Fibroblast of lung (primary cell): ENCODE data around the gene TBC1D25. TPM values are rescaled to one million over a fixed set of nuclear protein-coding genes. Genes with fewer than 3 reads are reported as not detected.

ENCODE experiments used
- DNase-seq, 2 donors: peaks; one replicate each; pipeline versions ENCODE4 v3.0.0 to v3.0.0-alpha.2; 2010; ENCODE audit warnings: low read depth in 2 of 2
- H2AFZ ChIP-seq: 2 replicates; pipeline ENCODE4 v1.5.1; 2012; ENCODE audit warnings: low read length, control low read depth, inconsistent platforms
- H3K27ac ChIP-seq: 2 replicates; pipeline ENCODE4 v1.5.1; 2011; ENCODE audit warnings: low read length, control low read depth; ENCODE audit not compliant: insufficient read depth
- H3K27me3 ChIP-seq: 2 replicates; pipeline ENCODE4 v1.5.1; 2011; ENCODE audit warnings: mild to moderate bottlenecking, low read length; ENCODE audit not compliant: control insufficient read depth, insufficient read depth
- H3K36me3 ChIP-seq: 2 replicates; pipeline ENCODE4 v1.5.1; 2011; ENCODE audit warnings: low read length; ENCODE audit not compliant: control insufficient read depth, insufficient read depth
- H3K4me1 ChIP-seq: 2 replicates; pipeline ENCODE4 v1.5.1; 2011; ENCODE audit warnings: low read length; ENCODE audit not compliant: control insufficient read depth, insufficient read depth; ENCODE audit errors: extremely low read depth
- H3K4me2 ChIP-seq: 2 replicates; pipeline ENCODE4 v1.5.1; 2011; ENCODE audit warnings: low read length, control low read depth; ENCODE audit not compliant: insufficient read depth; ENCODE audit errors: extremely low read depth
- H3K4me3 ChIP-seq, 4 experiments: fragments of 200-600 bp in 1 of 4; sonication (generic) in 1 of 4; replicated peaks in 1 of 4; 2 replicates each; pipeline ENCODE4 v1.5.1; 2011 to 2016; ENCODE audit warnings: low read length in 4 of 4, low read depth in 3 of 4, mild to moderate bottlenecking in 3 of 4, control low read depth in 2 of 4, inconsistent platforms in 1 of 4, mixed read lengths in 1 of 4; ENCODE audit not compliant: insufficient read depth in 1 of 4; ENCODE audit errors: control extremely low read depth in 1 of 4
- H3K79me2 ChIP-seq: 2 replicates; pipeline ENCODE4 v1.5.1; 2012; ENCODE audit warnings: mild to moderate bottlenecking, low read length, inconsistent platforms; ENCODE audit not compliant: control insufficient read depth, insufficient read depth
- H3K9ac ChIP-seq: 2 replicates; pipeline ENCODE4 v1.5.1; 2011; ENCODE audit warnings: mild to moderate bottlenecking, low read length, control low read depth; ENCODE audit not compliant: insufficient read depth
- H3K9me3 ChIP-seq: 2 replicates; pipeline ENCODE4 v1.5.1; 2012; ENCODE audit warnings: low read depth, low read length; ENCODE audit not compliant: control insufficient read depth, insufficient read depth
- H4K20me1 ChIP-seq: 2 replicates; pipeline ENCODE4 v1.5.1; 2011; ENCODE audit warnings: low read length; ENCODE audit not compliant: control insufficient read depth, insufficient read depth; ENCODE audit errors: extremely low read depth
- EZH2 ChIP-seq: IDR thresholded peaks from 2 replicates; pipeline ENCODE4 v1.5.1; 2012; ENCODE audit warnings: low read length, control low read depth, mild to moderate bottlenecking; ENCODE audit errors: missing control alignments
- polyA plus RNA-seq, 2 donors: library from polyadenylated mRNA; depleted of rRNA in 1 of 2; stranded (reverse) in 1 of 2; unstranded in 1 of 2; fragments of >200 nt; gene quantifications; 2 replicates each; pipeline ENCODE4 v1.2.1, GENCODE V29; 2011 to 2012; ENCODE audit warnings: missing spikeins in 1 of 2
- total RNA-seq: library from RNA; depleted of rRNA; stranded (reverse); fragments of >200 nt; gene quantifications from 2 replicates; pipeline ENCODE4 v1.2.1, GENCODE V29; 2014
- TF ChIP-seq, protein P1 (sequence below), 2 donors: IDR thresholded peaks in 1 of 2; conservative IDR thresholded peaks in 1 of 2; 1 replicate in 1 of 2; 2 replicates in 1 of 2; pipeline ENCODE4 v1.5.1; 2011 to 2012; ENCODE audit warnings: low read length in 2 of 2, control low read depth in 1 of 2, inconsistent platforms in 1 of 2, low read depth in 1 of 2, mild to moderate bottlenecking in 1 of 2

The TBC1D25 gene
- total and polyA plus RNA-seq, 2 donors (not counting 1 experiment from before 2014, with no cell fraction given): 5.1 to 8.5 TPM

DNA sequence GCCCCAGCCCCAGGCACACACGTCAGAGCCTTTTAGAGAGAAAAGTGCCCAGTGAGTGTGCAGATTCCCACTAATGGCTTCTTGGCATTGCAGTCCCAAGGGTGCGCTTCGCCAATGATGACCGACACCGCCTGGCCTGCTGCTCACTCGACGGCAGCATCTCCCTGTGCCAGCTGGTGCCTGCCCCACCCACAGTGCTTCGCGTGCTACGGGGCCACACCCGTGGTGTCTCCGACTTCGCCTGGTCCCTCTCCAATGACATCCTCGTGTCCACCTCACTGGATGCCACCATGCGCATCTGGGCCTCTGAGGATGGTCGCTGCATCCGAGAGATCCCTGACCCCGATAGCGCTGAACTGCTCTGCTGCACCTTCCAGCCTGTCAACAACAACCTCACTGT lies 60.7 kb downstream of the TBC1D25 start:
- H3K9me3 ChIP-seq: no peaks in the 10 kb centered on the region
- H3K4me3 ChIP-seq: no peak overlapping the region
- H3K27ac ChIP-seq: no peak overlapping the region
- TF ChIP-seq EZH2: no peak
- TF ChIP-seq, protein P1, sequence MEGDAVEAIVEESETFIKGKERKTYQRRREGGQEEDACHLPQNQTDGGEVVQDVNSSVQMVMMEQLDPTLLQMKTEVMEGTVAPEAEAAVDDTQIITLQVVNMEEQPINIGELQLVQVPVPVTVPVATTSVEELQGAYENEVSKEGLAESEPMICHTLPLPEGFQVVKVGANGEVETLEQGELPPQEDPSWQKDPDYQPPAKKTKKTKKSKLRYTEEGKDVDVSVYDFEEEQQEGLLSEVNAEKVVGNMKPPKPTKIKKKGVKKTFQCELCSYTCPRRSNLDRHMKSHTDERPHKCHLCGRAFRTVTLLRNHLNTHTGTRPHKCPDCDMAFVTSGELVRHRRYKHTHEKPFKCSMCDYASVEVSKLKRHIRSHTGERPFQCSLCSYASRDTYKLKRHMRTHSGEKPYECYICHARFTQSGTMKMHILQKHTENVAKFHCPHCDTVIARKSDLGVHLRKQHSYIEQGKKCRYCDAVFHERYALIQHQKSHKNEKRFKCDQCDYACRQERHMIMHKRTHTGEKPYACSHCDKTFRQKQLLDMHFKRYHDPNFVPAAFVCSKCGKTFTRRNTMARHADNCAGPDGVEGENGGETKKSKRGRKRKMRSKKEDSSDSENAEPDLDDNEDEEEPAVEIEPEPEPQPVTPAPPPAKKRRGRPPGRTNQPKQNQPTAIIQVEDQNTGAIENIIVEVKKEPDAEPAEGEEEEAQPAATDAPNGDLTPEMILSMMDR (conservative IDR thresholded peaks at IDR 0.05 in 1 of 2, IDR thresholded peaks at IDR 0.05 in 1 of 2; ENCODE audit: low read depth in 1 of 2, low read length in 2 of 2): no peak
- H3K9ac ChIP-seq: no peak overlapping the region
- no peaks in the 10 kb centered on the region for H3K4me1 ChIP-seq
- peaks cover 3% of the 10 kb centered on the region for H3K79me2 ChIP-seq
- no peak overlapping the region for H3K4me2 ChIP-seq
- no peaks in the 10 kb centered on the region for H3K27me3 ChIP-seq
- DNase-seq: no peak
- H2AFZ ChIP-seq: no peak overlapping the region
- no peaks in the 10 kb centered on the region for H4K20me1 ChIP-seq
- peaks cover 2% of the 10 kb centered on the region for H3K36me3 ChIP-seq

DNA sequence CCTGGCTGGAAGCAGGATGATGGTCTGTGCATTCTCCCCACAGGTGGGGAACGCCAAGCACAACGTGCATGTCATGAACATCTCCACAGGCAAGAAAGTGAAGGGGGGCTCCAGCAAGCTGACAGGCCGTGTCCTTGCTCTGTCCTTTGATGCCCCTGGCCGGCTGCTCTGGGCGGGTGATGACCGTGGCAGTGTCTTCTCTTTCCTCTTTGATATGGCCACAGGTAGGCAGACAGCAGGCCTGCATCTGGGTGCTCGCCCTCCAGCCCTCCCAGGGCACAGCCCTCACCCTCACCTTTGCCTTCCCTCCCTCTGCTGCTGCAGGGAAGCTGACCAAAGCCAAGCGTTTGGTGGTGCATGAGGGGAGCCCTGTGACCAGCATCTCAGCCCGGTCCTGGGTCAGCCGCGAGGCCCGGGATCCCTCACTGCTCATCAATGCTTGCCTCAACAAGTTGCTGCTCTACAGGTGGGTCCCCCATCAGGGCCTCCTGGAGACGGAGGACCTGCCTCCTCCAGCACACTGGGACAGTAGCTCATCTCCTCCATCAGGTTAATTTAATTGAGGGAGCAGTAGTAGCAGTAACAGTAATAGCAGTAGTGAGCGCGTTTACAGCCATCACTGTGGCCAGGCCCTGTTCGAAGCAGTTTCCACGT lies 62.4 kb downstream of the TBC1D25 start:
- H3K4me1 ChIP-seq: no peaks in the 10 kb centered on the region

DNA sequence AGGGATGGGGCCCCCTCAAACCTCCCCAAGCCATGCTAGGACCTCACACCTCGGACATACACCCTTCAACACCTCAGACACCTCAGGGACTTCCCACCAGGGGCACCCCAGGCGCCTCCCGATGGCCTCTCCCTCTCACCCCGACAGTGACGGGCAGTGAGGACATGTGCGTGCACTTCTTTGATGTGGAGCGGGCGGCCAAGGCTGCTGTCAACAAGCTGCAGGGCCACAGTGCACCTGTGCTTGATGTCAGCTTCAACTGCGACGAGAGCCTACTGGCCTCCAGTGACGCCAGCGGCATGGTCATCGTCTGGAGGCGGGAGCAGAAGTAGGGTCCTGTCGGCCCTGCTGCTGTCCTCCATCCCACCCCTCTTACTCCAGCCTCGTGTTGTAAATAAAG lies 65.2 kb downstream of the TBC1D25 start:
- no peak for DNase-seq
- Histone ChIP-seq H3K27me3 (no peaks in the 10 kb centered on the region), H3K4me2 (no peak overlapping the region), H3K9ac (no peak overlapping the region), H3K27ac (no peak overlapping the region), H3K36me3 (peaks cover 2% of the 10 kb centered on the region), H2AFZ (no peak overlapping the region), H3K9me3 (no peaks in the 10 kb centered on the region), H4K20me1 (no peaks in the 10 kb centered on the region), H3K79me2 (no peaks in the 10 kb centered on the region), H3K4me1 (no peaks in the 10 kb centered on the region), H3K4me3 (no peak overlapping the region)
- TF ChIP-seq, protein P1 (conservative IDR thresholded peaks at IDR 0.05 in 1 of 2, IDR thresholded peaks at IDR 0.05 in 1 of 2; ENCODE audit: low read depth in 1 of 2, low read length in 2 of 2): no peak
- TF ChIP-seq EZH2: no peak

More for the DNA sequence above, 62.4 kb downstream of the TBC1D25 start:
- H3K27ac ChIP-seq: no peak overlapping the region
- no peaks in the 10 kb centered on the region for H3K9me3 ChIP-seq
- H3K4me2 ChIP-seq: no peak overlapping the region
- no peak overlapping the region for H2AFZ ChIP-seq
- no peaks in the 10 kb centered on the region for H3K27me3 ChIP-seq
- TF ChIP-seq EZH2: no peak
- TF ChIP-seq, protein P1 (conservative IDR thresholded peaks at IDR 0.05 in 1 of 2, IDR thresholded peaks at IDR 0.05 in 1 of 2; ENCODE audit: low read depth in 1 of 2, low read length in 2 of 2): no peak
- H4K20me1 ChIP-seq: no peaks in the 10 kb centered on the region
- DNase-seq: no peak
- H3K4me3 ChIP-seq: no peak overlapping the region
- peaks cover 2% of the 10 kb centered on the region for H3K36me3 ChIP-seq
- H3K9ac ChIP-seq: no peak overlapping the region
- H3K79me2 ChIP-seq: peaks cover 3% of the 10 kb centered on the region
